Measurements from ENCODE around the gene CFD.

GRCh38 chr19:816500-816857 lies 43.0 kb upstream of the CFD start:
- TF ChIP-seq EZH2 (IDR thresholded peaks at IDR 0.05; ENCODE audit: insufficient read depth, poor library complexity, severe bottlenecking) (no peak), EZH2phosphoT487 (IDR thresholded peaks at IDR 0.05; ENCODE audit: insufficient read depth, low read depth) (no peak)

All from GM23248 (cell line).